ENCODE results near the gene NPSR1. TPM values are rescaled to one million over a fixed set of nuclear protein-coding genes. Genes with fewer than 3 reads are reported as not detected.

NPSR1 gene
- total RNA-seq, 2 donors from 2014 or later, result not detected

DNA sequence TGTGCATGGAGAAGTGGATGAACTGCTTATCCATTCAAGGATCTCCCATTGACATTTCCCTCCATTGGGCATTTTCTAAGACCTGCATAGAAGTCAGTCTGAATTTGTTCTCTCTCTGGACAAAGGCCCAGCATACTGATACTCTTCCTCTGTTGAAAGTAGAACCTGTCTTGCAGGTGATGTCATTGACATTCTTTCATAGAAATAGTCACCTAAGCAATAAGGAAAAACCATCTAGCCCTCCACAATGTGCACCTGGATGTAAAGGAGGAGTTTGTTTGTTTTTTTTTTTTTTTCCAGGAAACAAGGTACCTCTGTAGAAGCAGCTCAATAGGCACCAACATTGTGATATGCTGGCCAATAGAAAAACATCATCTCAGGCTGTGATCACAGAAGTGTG, 228.8 kb downstream of the NPSR1 start:
- Histone ChIP-seq H3K27me3 (no peaks in the 10 kb centered on the region), H3K4me3 (no peak overlapping the region), H3K4me1 (no peaks in the 10 kb centered on the region), H3K9me3 (no peaks in the 10 kb centered on the region), H3K27ac (no peak overlapping the region), H3K36me3 (replicated peaks in 1 of 2; ENCODE audit: insufficient read depth in 1 of 2, low read depth in 2 of 2) (no peaks in the 10 kb centered on the region)
- intact Hi-C loops (cut with DNase I), result no loop called here
- TF ChIP-seq POLR2A (IDR thresholded peaks at IDR 0.05) (no peak), CTCF (IDR thresholded peaks at IDR 0.05) (no peak)
- DNase-seq (no peak), ATAC-seq (no peak)

DNA sequence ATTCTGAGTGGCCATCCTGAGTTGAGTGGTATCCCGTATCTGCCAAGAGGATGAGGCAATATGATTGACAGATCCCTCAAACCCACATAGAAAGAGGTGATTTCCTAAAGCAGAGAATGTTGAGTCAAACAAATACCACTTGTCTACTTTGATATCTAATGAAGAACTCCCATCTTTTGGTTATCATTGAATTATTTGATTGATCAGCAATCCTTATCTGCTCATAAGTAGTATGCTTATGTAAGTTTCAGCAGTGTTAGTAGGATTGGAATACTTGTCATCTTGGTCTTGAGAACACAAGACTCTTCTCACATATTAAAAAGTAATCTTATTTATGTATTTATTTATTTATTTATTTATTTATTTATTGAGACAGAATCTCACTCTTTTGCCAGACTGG, 231.9 kb downstream of the NPSR1 start:
- no peaks in the 10 kb centered on the region for H3K36me3 ChIP-seq (replicated peaks in 1 of 2; ENCODE audit: insufficient read depth in 1 of 2, low read depth in 2 of 2)
- WGBS, 2 donors, result 65 to 77% methylated on average over 1 of the region's 1 CpG
- intact Hi-C loops (cut with DNase I), result no loop called here
- no peaks in the 10 kb centered on the region for H3K27me3 ChIP-seq
- ATAC-seq (no peak), DNase-seq (no peak)
- no peaks in the 10 kb centered on the region for H3K4me1 ChIP-seq
- H3K9me3 ChIP-seq, result no peaks in the 10 kb centered on the region
- no peak for TF ChIP-seq POLR2A (IDR thresholded peaks at IDR 0.05)
- TF ChIP-seq CTCF (IDR thresholded peaks at IDR 0.05), result no peak
- H3K4me3 ChIP-seq, result no peak overlapping the region
- H3K27ac ChIP-seq, result no peak overlapping the region

GRCh38 chr7:34895202-34895601, 237.2 kb downstream of the NPSR1 start:
- no peaks in the 10 kb centered on the region for H3K27me3 ChIP-seq
- H3K27ac ChIP-seq, result no peak overlapping the region
- TF ChIP-seq POLR2A (IDR thresholded peaks at IDR 0.05) (no peak), CTCF (IDR thresholded peaks at IDR 0.05) (no peak)
- no peak for ATAC-seq
- H3K9me3 ChIP-seq, result no peaks in the 10 kb centered on the region
- DNase-seq, result no peak
- no peaks in the 10 kb centered on the region for H3K4me1 ChIP-seq
- no peak overlapping the region for H3K4me3 ChIP-seq
- intact Hi-C loops (cut with DNase I), result no loop called here
- no peaks in the 10 kb centered on the region for H3K36me3 ChIP-seq (replicated peaks in 1 of 2; ENCODE audit: insufficient read depth in 1 of 2, low read depth in 2 of 2)

Small RNA genes within 50 kb of the gene (small RNA-seq; reads per million reads assigned to genes)
- gene RF00322, result not detected
- not detected for gene RN7SL132P

Measured in body of pancreas (tissue), 4 donors.